CD14-positive monocyte (primary cell): ENCODE data around the gene GNAT3. TPM values are rescaled to one million over a fixed set of nuclear protein-coding genes. Genes with fewer than 3 reads are reported as not detected.

Experiments
- DNase-seq, 3 donors: peaks; one replicate each; pipeline ENCODE4 v3.0.0-alpha.2; 2011 to 2022
- H2AFZ ChIP-seq: 2 replicates; pipeline ENCODE4 v1.6.0; 2012; ENCODE audit warnings: mild to moderate bottlenecking, low read depth, low read length, inconsistent platforms; ENCODE audit not compliant: insufficient read depth, poor library complexity, severe bottlenecking
- H3K27ac ChIP-seq, 2 donors: 1 replicate in 1 of 2; 2 replicates in 1 of 2; pipeline ENCODE4 v1.5.1; 2012 to 2013; ENCODE audit warnings: low read length in 2 of 2, control low read depth in 1 of 2, inconsistent platforms in 1 of 2, low read depth in 1 of 2, mild to moderate bottlenecking in 1 of 2
- H3K27me3 ChIP-seq, 2 donors: one replicate each; pipeline versions ENCODE4 v1.6.0 to v1.6.1; 2011 to 2013; ENCODE audit warnings: low read length in 2 of 2; ENCODE audit not compliant: control insufficient read depth in 2 of 2, insufficient read depth in 2 of 2
- H3K36me3 ChIP-seq, 2 donors: replicated peaks in 1 of 2; 1 replicate in 1 of 2; 2 replicates in 1 of 2; pipeline versions ENCODE4 v1.5.1 to v1.6.1; 2012 to 2013; ENCODE audit warnings: low read length in 2 of 2, control low read depth in 1 of 2, inconsistent platforms in 1 of 2, mild to moderate bottlenecking in 1 of 2; ENCODE audit not compliant: insufficient read depth in 2 of 2, control insufficient read depth in 1 of 2
- H3K4me1 ChIP-seq, 2 donors: 1 replicate in 1 of 2; 2 replicates in 1 of 2; pipeline versions ENCODE4 v1.5.1 to v1.6.1; 2012 to 2013; ENCODE audit warnings: low read length in 2 of 2, control low read depth in 1 of 2, inconsistent platforms in 1 of 2, mild to moderate bottlenecking in 1 of 2, moderate library complexity in 1 of 2; ENCODE audit not compliant: insufficient read depth in 2 of 2, control insufficient read depth in 1 of 2
- H3K4me2 ChIP-seq: replicated peaks from 2 replicates; pipeline ENCODE3; 2012; ENCODE audit warnings: low read length, moderate library complexity, mild to moderate bottlenecking; ENCODE audit not compliant: poor library complexity, severe bottlenecking; ENCODE audit errors: extremely low read depth
- H3K4me3 ChIP-seq, 3 experiments: fragments of 200-600 bp in 1 of 3; sonication (generic) in 1 of 3; replicated peaks in 1 of 3; 1 replicate in 2 of 3; 2 replicates in 1 of 3; pipeline ENCODE4 v1.5.1; 2011 to 2013; ENCODE audit warnings: low read length in 3 of 3, mild to moderate bottlenecking in 3 of 3, control low read depth in 2 of 3, low read depth in 2 of 3, inconsistent platforms in 1 of 3, moderate library complexity in 1 of 3
- H3K79me2 ChIP-seq: 2 replicates; pipeline ENCODE4 v1.6.0; 2012; ENCODE audit warnings: mild to moderate bottlenecking, control low read depth, inconsistent platforms, low read length, moderate library complexity; ENCODE audit not compliant: insufficient read depth
- H3K9ac ChIP-seq: 2 replicates; pipeline ENCODE4 v1.6.0; 2017; ENCODE audit warnings: low read length, mild to moderate bottlenecking; ENCODE audit not compliant: insufficient read depth, poor library complexity, severe bottlenecking
- H3K9me3 ChIP-seq, 2 donors: replicated peaks in 1 of 2; 1 replicate in 1 of 2; 2 replicates in 1 of 2; pipeline versions ENCODE4 v1.5.1 to v1.6.1; 2012 to 2013; ENCODE audit warnings: low read length in 2 of 2, control low read depth in 1 of 2; ENCODE audit not compliant: control insufficient read depth in 1 of 2, insufficient read depth in 1 of 2
- H4K20me1 ChIP-seq: 2 replicates; pipeline ENCODE4 v1.6.0; 2012; ENCODE audit warnings: mild to moderate bottlenecking, low read length, control low read depth, moderate library complexity; ENCODE audit not compliant: insufficient read depth
- H3K27ac Mint-ChIP-seq, 7 donors: one replicate each; pipeline ENCODE4 v1.8.0; 2020; ENCODE audit warnings: mild to moderate bottlenecking in 7 of 7, mixed read lengths in 7 of 7, moderate library complexity in 6 of 7, inconsistent platforms in 2 of 7
- H3K27me3 Mint-ChIP-seq, 3 donors: one replicate each; pipeline ENCODE4 v1.8.0; 2021 to 2022; ENCODE audit warnings: low read depth in 3 of 3, mild to moderate bottlenecking in 3 of 3, mixed read lengths in 3 of 3, moderate library complexity in 3 of 3, inconsistent platforms in 1 of 3
- H3K36me3 Mint-ChIP-seq, 2 donors: one replicate each; pipeline ENCODE4 v1.8.0; 2020; ENCODE audit warnings: mixed read lengths in 2 of 2, inconsistent platforms in 1 of 2, mild to moderate bottlenecking in 1 of 2
- H3K4me1 Mint-ChIP-seq: one replicate; pipeline ENCODE4 v1.8.0; 2020; ENCODE audit warnings: mild to moderate bottlenecking, mixed read lengths
- H3K4me3 Mint-ChIP-seq, 2 donors: one replicate each; pipeline ENCODE4 v1.8.0; 2020; ENCODE audit warnings: mild to moderate bottlenecking in 2 of 2, mixed read lengths in 2 of 2, moderate library complexity in 1 of 2
- H3K9me3 Mint-ChIP-seq, 7 donors: one replicate each; pipeline ENCODE4 v1.8.0; 2020 to 2022; ENCODE audit warnings: mixed read lengths in 7 of 7, mild to moderate bottlenecking in 6 of 7, moderate library complexity in 6 of 7, inconsistent platforms in 2 of 7
- CTCF ChIP-seq: fragments of 200-600 bp; IDR thresholded peaks from one replicate; pipeline ENCODE4 v1.8.0; 2022; ENCODE audit warnings: antibody characterized with exemption, mild to moderate bottlenecking
- WGBS: methylation state at CpG from one replicate; pipeline ENCODE4 v1.1.5; 2013; ENCODE audit warnings: missing lambda C conversion rate; ENCODE audit not compliant: insufficient coverage; 5-methylcytosine and 5-hydroxymethylcytosine counted together
- intact Hi-C, 2 donors: fragments of 100-400 bp; cut with micrococcal nuclease; formaldehyde crosslinking; loops; one replicate each; pipeline versions ENCODE4 v1.15.0 to v1.15.1; 2023
- polyA plus RNA-seq, 3 donors: library from polyadenylated mRNA; depleted of rRNA in 1 of 3; unstranded in 2 of 3; stranded (reverse) in 1 of 3; fragments of 300-500 nt in 2 of 3; fragments of >200 nt in 1 of 3; fragmentation: Illumina TruSeq in 2 of 3; gene quantifications; 1 replicate in 2 of 3; 2 replicates in 1 of 3; pipeline ENCODE4 v1.2.3, GENCODE V29; 2012 to 2021

GNAT3 gene
- polyA plus RNA-seq, 3 donors = not detected

- no peak overlapping the region for H3K4me3 ChIP-seq
- no peak for DNase-seq
These were observed 96.3 kb downstream of the GNAT3 start for GRCh38 chr7:80415522-80415921.

GRCh38 chr7:80415114-80415513 lies 96.8 kb downstream of the GNAT3 start:
- H3K27me3 Mint-ChIP-seq = peaks cover 0 to 1% (median 0%) of the 10 kb centered on the region in 3 donors
- no peak overlapping the region for H3K27ac Mint-ChIP-seq
- H3K9ac ChIP-seq = no peak overlapping the region
- H2AFZ ChIP-seq = no peak overlapping the region
- intact Hi-C loops = no loop called here
- H3K4me2 ChIP-seq = no peak overlapping the region
- no peak for DNase-seq
- H3K36me3 ChIP-seq = no peaks in the 10 kb centered on the region
- H3K9me3 ChIP-seq = no peaks in the 10 kb centered on the region
- H3K27me3 ChIP-seq = no peaks in the 10 kb centered on the region
- no peaks in the 10 kb centered on the region for H3K9me3 Mint-ChIP-seq
- no peaks in the 10 kb centered on the region for H4K20me1 ChIP-seq
- H3K79me2 ChIP-seq = no peaks in the 10 kb centered on the region
- H3K4me3 Mint-ChIP-seq = no peak overlapping the region
- no peak for TF ChIP-seq CTCF
- H3K4me1 Mint-ChIP-seq = no peaks in the 10 kb centered on the region
- no peaks in the 10 kb centered on the region for H3K36me3 Mint-ChIP-seq
- no peak overlapping the region for H3K27ac ChIP-seq
- no peak overlapping the region for H3K4me3 ChIP-seq
- no peaks in the 10 kb centered on the region for H3K4me1 ChIP-seq
- no CpG with 5 or more reads among the region's 3 CpGs for WGBS

More at GRCh38 chr7:80415522-80415921, 96.3 kb downstream of the GNAT3 start:
- no peak for TF ChIP-seq CTCF
- Mint-ChIP-seq H3K27ac (no peak overlapping the region), H3K4me3 (no peak overlapping the region), H3K27me3 (peaks cover 0 to 1% (median 0%) of the 10 kb centered on the region in 3 donors), H3K9me3 (no peaks in the 10 kb centered on the region), H3K36me3 (no peaks in the 10 kb centered on the region), H3K4me1 (no peaks in the 10 kb centered on the region)
- H3K79me2 ChIP-seq = no peaks in the 10 kb centered on the region
- no peak overlapping the region for H3K27ac ChIP-seq
- H3K9ac ChIP-seq = no peak overlapping the region
- no peaks in the 10 kb centered on the region for H3K27me3 ChIP-seq
- WGBS = no CpG with 5 or more reads among the region's 1 CpG
- H4K20me1 ChIP-seq = no peaks in the 10 kb centered on the region
- H3K4me1 ChIP-seq = no peaks in the 10 kb centered on the region
- intact Hi-C loops = no loop called here
- no peak overlapping the region for H3K4me2 ChIP-seq
- H2AFZ ChIP-seq = no peak overlapping the region
- H3K36me3 ChIP-seq = no peaks in the 10 kb centered on the region
- H3K9me3 ChIP-seq = no peaks in the 10 kb centered on the region
